Stimulated activated CD4-positive, alpha-beta T cell treated with anti-CD3 and anti-CD28 coated beads, Interleukin-4, amount 100 ng/mL, for 48 hours (primary cell): ENCODE results near the gene NBAS.
"Not testable (repeated sequence)": the region's sequence is repeated elsewhere in the genome, so short reads cannot be mapped to it uniquely, and the experiment has no call there.

Experiments used
- DNase-seq, 2 donors: peaks; one replicate each; pipeline ENCODE4 v3.0.0-alpha.2; 2020; ENCODE audit warnings: low read depth in 2 of 2

NBAS gene

GRCh38 chr2:15559379-15560139 lies 1.6 kb downstream of the NBAS start:
- no peak for DNase-seq

GRCh38 chr2:15557887-15558311 lies 3.2 kb downstream of the NBAS start:
- no peak for DNase-seq

- no peak for DNase-seq
Observed at GRCh38 chr2:15556311-15556930, 4.7 kb downstream of the NBAS start.

GRCh38 chr2:15555760-15556193 lies 5.4 kb downstream of the NBAS start:
- DNase-seq: no peak

- DNase-seq: no peak
Observed at GRCh38 chr2:15554525-15555218, 6.5 kb downstream of the NBAS start.

- DNase-seq: no peak
Observed at GRCh38 chr2:15553951-15554350, 7.2 kb downstream of the NBAS start.

- DNase-seq: no peak
Observed at GRCh38 chr2:15553519-15553918, 7.6 kb downstream of the NBAS start.

- DNase-seq: no peak
Observed at GRCh38 chr2:15548974-15549373, 12.2 kb downstream of the NBAS start.

GRCh38 chr2:15547115-15547876 lies 13.8 kb downstream of the NBAS start:
- DNase-seq: no peak

GRCh38 chr2:15546297-15547098 lies 14.6 kb downstream of the NBAS start:
- DNase-seq: no peak

GRCh38 chr2:15544227-15544626 lies 16.9 kb downstream of the NBAS start:
- DNase-seq: no peak

GRCh38 chr2:15543541-15543940 lies 17.6 kb downstream of the NBAS start:
- no peak for DNase-seq

- DNase-seq: no peak
Observed at GRCh38 chr2:15543053-15543452, 18.1 kb downstream of the NBAS start.

- not testable (repeated sequence) for DNase-seq
Observed at GRCh38 chr2:15542269-15542668, 18.9 kb downstream of the NBAS start.

- DNase-seq: not testable (repeated sequence)
Observed at GRCh38 chr2:15540523-15540922, 20.6 kb downstream of the NBAS start.

- no peak for DNase-seq
Observed at GRCh38 chr2:15539999-15540398, 21.1 kb downstream of the NBAS start.

GRCh38 chr2:15538792-15539191 lies 22.3 kb downstream of the NBAS start:
- no peak for DNase-seq

GRCh38 chr2:15533860-15534480 lies 27.2 kb downstream of the NBAS start:
- DNase-seq: no peak

- DNase-seq: no peak
Observed at GRCh38 chr2:15532996-15533395, 28.1 kb downstream of the NBAS start.

GRCh38 chr2:15531095-15531854 lies 29.9 kb downstream of the NBAS start:
- DNase-seq: no peak
